Chondrocyte (in vitro differentiated cells): Measurements from ENCODE around the gene CELF5. TPM values are rescaled to one million over a fixed set of nuclear protein-coding genes. Genes with fewer than 3 reads are reported as not detected.
"Not testable (repeated sequence)": the region's sequence is repeated elsewhere in the genome, so short reads cannot be mapped to it uniquely, and the experiment has no call there.

Experiments
- DNase-seq: peaks from one replicate; pipeline ENCODE4 v3.0.0; 2021; ENCODE audit warnings: mixed read lengths, low spot score
- H3K27ac Mint-ChIP-seq: one replicate; pipeline ENCODE4 v1.8.0; 2021; ENCODE audit warnings: mild to moderate bottlenecking, moderate library complexity, mixed read lengths; ENCODE audit not compliant: unreplicated experiment
- H3K27me3 Mint-ChIP-seq: 2 replicates; pipeline ENCODE4 v1.8.0; 2021; ENCODE audit warnings: low read depth, mixed read lengths
- H3K36me3 Mint-ChIP-seq: 2 replicates; pipeline ENCODE4 v1.8.0; 2021; ENCODE audit warnings: low read depth, mixed read lengths
- H3K4me1 Mint-ChIP-seq: 2 replicates; pipeline ENCODE4 v1.8.0; 2021; ENCODE audit warnings: low read depth, mild to moderate bottlenecking, mixed read lengths
- H3K4me3 Mint-ChIP-seq: one replicate; pipeline ENCODE4 v1.8.0; 2021; ENCODE audit warnings: mild to moderate bottlenecking, moderate library complexity, mixed read lengths; ENCODE audit not compliant: unreplicated experiment
- H3K9me3 Mint-ChIP-seq: 2 replicates; pipeline ENCODE4 v1.8.0; 2021; ENCODE audit warnings: low read depth, mixed read lengths
- total RNA-seq: library from RNA; stranded (reverse); gene quantifications from 3 replicates; pipeline ENCODE4 v1.2.1, GENCODE V29; 2021
- TF ChIP-seq, protein P1 (sequence below): fragments of 200-600 bp; sonication (generic); IDR thresholded peaks from 2 replicates; pipeline ENCODE4 v1.5.0; 2021; ENCODE audit warnings: antibody characterized with exemption, mild to moderate bottlenecking, moderate library complexity

The CELF5 gene
- total RNA-seq, 1 donor from 2014 or later = 0.22 TPM

DNA sequence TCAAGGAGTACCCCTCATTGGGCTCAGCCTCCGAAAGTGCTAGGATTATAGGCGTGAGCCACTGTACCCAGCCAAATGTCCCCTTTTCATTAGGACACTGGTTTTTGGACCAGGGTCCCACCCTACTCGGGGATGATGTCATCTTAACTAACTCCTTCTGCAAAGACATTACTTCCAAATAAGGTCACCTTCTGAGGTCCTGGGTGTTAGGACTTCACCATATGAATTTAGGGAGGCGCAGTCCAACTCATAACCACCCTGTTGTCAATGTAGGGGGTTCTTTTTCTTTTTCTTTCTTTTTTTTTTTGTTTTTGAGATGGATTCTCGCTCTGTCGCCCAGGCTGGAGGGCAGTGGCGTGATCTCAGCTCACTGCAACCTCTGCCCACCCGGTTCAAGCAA, 109.2 kb downstream of the CELF5 start:
- H3K4me1 Mint-ChIP-seq = peaks cover 45% of the 10 kb centered on the region
- no peak overlapping the region for H3K4me3 Mint-ChIP-seq
- TF ChIP-seq, protein P1, sequence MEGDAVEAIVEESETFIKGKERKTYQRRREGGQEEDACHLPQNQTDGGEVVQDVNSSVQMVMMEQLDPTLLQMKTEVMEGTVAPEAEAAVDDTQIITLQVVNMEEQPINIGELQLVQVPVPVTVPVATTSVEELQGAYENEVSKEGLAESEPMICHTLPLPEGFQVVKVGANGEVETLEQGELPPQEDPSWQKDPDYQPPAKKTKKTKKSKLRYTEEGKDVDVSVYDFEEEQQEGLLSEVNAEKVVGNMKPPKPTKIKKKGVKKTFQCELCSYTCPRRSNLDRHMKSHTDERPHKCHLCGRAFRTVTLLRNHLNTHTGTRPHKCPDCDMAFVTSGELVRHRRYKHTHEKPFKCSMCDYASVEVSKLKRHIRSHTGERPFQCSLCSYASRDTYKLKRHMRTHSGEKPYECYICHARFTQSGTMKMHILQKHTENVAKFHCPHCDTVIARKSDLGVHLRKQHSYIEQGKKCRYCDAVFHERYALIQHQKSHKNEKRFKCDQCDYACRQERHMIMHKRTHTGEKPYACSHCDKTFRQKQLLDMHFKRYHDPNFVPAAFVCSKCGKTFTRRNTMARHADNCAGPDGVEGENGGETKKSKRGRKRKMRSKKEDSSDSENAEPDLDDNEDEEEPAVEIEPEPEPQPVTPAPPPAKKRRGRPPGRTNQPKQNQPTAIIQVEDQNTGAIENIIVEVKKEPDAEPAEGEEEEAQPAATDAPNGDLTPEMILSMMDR = no peak
- no peaks in the 10 kb centered on the region for H3K27me3 Mint-ChIP-seq
- no peak for DNase-seq
- no peaks in the 10 kb centered on the region for H3K36me3 Mint-ChIP-seq
- no peak overlapping the region for H3K27ac Mint-ChIP-seq
- H3K9me3 Mint-ChIP-seq = no peaks in the 10 kb centered on the region

DNA sequence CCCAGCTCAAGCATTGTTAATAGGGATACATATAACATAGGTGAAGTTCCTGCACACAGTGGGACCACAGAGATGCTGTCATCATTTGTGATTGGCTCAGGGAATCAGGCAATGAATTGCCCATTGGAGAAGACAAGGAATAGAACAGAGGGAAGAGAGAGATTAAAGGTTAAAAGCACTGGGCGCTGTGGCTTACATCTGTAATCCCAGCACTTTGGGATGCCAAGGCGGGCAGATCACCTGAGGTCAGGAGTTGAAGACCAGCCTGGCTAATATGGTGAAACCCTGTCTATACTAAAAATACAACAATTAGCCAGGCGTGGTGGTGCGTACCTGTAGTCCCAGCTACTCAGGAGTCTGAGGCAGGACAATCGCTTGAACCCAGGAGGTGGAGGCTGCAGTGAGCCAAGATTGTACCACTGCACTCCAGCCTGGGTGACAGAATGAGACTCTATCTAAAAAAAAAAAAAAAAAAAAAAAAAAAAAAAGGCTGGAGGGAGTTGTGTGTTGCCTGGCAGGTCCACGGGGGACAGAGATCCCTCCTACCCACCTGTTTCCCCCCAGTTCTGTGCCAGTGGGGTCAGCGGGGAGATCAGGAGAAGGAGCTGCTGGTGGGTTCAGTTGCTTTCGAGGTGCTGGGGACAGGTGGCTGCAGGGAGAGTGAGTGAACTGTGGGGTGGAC, 110.4 kb downstream of the CELF5 start:
- H3K36me3 Mint-ChIP-seq, DNase-seq, H3K27me3 Mint-ChIP-seq, H3K4me3 Mint-ChIP-seq, H3K9me3 Mint-ChIP-seq: not testable (repeated sequence)
- H3K4me1 Mint-ChIP-seq = peaks cover 48% of the 10 kb centered on the region
- peak overlapping the region; percentile 87 for H3K27ac Mint-ChIP-seq

DNA sequence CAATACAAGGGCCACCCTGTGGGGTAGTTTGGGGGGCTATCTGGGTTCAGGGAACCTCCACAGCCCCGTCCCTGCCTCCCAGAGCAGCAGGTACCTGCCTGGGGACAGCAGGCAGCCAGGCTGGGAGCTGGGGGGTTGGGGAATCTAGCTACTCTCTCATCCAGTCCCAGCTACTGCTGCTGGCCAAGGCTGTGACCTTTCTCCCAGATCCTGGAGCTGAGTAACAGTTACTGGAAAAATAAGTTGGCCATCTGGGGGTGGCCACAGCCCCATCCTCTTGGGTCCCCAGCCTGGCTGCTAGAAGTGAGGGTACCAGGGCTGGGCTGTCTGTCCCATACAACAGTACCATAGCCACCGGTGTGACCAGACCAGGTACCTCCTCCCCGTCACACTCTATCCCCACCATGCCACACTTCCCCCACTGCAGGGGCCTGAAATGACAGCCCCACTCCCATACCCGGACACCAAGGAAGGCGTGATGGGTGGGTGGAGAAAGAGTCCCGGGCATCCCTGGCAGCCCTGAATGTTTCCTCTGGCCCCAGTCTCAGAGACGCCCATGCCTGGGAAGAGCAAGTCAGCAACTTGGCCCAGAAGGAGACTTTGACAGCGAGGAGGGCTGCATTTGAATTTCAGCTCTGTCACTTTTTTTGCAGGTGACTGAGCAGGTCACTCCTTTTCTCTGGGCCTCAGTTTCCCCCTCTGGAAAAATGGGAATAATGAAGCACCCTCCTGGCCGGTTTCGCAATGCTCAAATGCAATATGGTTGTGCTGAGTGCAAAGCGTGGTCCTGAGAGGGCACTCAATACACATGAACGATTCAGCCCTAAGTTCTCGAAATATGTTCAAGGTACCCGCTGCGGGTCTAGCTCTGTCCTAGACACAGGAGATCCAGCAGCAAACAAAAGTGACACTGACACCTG, 111.2 kb downstream of the CELF5 start:
- Mint-ChIP-seq H3K27ac (peak overlapping the region; percentile 87), H3K9me3 (no peaks in the 10 kb centered on the region), H3K36me3 (no peaks in the 10 kb centered on the region), H3K27me3 (no peaks in the 10 kb centered on the region), H3K4me1 (peaks cover 48% of the 10 kb centered on the region), H3K4me3 (peak overlapping the region; percentile 4)
- DNase-seq = no peak
- TF ChIP-seq, protein P1 = no peak

DNA sequence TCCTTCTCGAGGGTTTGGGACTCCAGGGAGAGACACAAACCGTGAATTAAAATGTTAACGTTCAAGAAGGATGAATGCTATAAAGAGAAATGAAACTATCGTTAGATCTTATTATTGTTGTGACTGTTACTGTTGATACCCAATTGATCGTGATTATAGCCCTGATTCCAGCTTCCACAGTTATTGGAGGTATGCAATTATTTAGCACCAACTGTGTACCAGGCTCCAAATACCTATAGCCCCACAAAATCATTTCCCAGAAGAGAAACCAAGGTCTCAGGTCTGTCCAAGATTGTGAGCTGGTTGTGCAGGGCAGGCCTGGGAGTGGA, 111.9 kb downstream of the CELF5 start:
- Mint-ChIP-seq H3K4me3 (no peak overlapping the region), H3K27me3 (no peaks in the 10 kb centered on the region), H3K36me3 (no peaks in the 10 kb centered on the region), H3K9me3 (no peaks in the 10 kb centered on the region), H3K27ac (peak overlapping the region; percentile 87), H3K4me1 (peaks cover 48% of the 10 kb centered on the region)
- DNase-seq = no peak
- TF ChIP-seq, protein P1 = no peak

DNA sequence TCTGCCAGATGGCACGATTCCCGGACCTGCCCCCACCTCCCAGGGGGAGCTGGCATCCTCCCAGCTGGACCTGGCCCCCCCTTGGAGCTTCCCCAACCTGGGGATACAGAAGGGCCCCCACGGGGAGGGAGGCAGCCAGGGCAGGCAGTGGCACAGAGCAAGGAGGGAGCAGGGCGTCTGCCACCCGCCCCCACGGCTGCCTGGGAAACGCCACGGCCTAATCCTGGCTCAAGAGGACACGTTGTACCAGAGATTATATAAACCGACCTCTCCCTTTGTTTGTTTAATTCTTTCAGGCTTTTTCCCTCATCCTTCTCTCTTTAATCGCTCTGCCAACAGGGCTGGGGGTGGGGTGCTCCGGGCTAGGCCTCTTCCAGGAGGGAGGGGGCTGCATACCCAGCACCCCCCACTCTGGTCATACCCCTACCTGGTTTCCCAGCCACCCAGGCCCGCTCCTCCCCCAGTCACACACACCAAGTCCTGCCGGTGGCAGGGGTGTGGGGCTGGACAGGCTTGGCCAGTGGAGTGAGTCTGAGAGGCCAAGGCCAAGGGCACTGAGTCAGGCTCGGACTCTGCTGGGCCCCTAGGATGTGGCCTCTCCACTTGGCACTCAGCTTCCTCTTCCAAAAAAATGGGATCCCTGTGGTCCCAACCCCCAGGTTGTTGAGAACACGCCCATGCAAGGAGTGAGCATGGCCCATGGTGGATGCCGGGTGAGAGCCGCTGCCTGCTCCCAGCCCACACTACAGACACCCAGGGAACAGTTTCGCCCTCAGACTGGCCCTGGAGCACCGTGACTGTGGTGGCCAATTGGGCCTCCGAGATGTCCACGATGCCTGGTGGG, 112.4 kb downstream of the CELF5 start:
- peak overlapping the region; percentile 19 for H3K4me3 Mint-ChIP-seq
- TF ChIP-seq, protein P1 = no peak
- no peaks in the 10 kb centered on the region for H3K36me3 Mint-ChIP-seq
- H3K4me1 Mint-ChIP-seq = peaks cover 48% of the 10 kb centered on the region
- no peak for DNase-seq
- H3K27ac Mint-ChIP-seq = peak overlapping the region; percentile 87
- no peaks in the 10 kb centered on the region for H3K27me3 Mint-ChIP-seq
- no peaks in the 10 kb centered on the region for H3K9me3 Mint-ChIP-seq
